ENCODE measurements around the gene LINC00237.

LINC00237 gene

GRCh38 chr20:21096321-21097043 lies 9.7 kb downstream of the LINC00237 start:
- peak; percentile 11 for DNase-seq

GRCh38 chr20:21092806-21093205 lies 13.4 kb downstream of the LINC00237 start:
- no peak for DNase-seq

GRCh38 chr20:21090721-21091120 lies 15.4 kb downstream of the LINC00237 start:
- DNase-seq = peak; percentile 30

- peak; percentile 41 for DNase-seq
Measured at GRCh38 chr20:21090111-21090618, 16.0 kb downstream of the LINC00237 start.

GRCh38 chr20:21089391-21089790 lies 16.8 kb downstream of the LINC00237 start:
- peak; percentile 48 for DNase-seq

GRCh38 chr20:21087862-21088540 lies 18.2 kb downstream of the LINC00237 start:
- no peak for DNase-seq

GRCh38 chr20:21083825-21084325 lies 22.3 kb downstream of the LINC00237 start:
- DNase-seq = peak; percentile 7

- DNase-seq = no peak
Measured at GRCh38 chr20:21082584-21082983, 23.6 kb downstream of the LINC00237 start.

GRCh38 chr20:21077809-21078345 lies 28.3 kb downstream of the LINC00237 start:
- no peak for DNase-seq

- no peak for DNase-seq
Measured at GRCh38 chr20:21076073-21076472, 30.1 kb downstream of the LINC00237 start.

- DNase-seq = no peak
Measured at GRCh38 chr20:21075471-21075870, 30.7 kb downstream of the LINC00237 start.

GRCh38 chr20:21074605-21075336 lies 31.4 kb downstream of the LINC00237 start:
- no peak for DNase-seq

GRCh38 chr20:21067255-21067654 lies 38.9 kb downstream of the LINC00237 start:
- no peak for DNase-seq

- no peak for DNase-seq
Measured at GRCh38 chr20:21064924-21065323, 41.2 kb downstream of the LINC00237 start.

GRCh38 chr20:21063276-21063675 lies 42.9 kb downstream of the LINC00237 start:
- DNase-seq = no peak

GRCh38 chr20:21053002-21053762 lies 53.0 kb downstream of the LINC00237 start:
- peak; percentile 25 for DNase-seq

GRCh38 chr20:21052686-21053001 lies 53.5 kb downstream of the LINC00237 start:
- no peak for DNase-seq

GRCh38 chr20:21052241-21052640 lies 53.9 kb downstream of the LINC00237 start:
- DNase-seq = no peak

- no peak for DNase-seq
Measured at GRCh38 chr20:21050710-21051109, 55.4 kb downstream of the LINC00237 start.

GRCh38 chr20:21049305-21049828 lies 56.8 kb downstream of the LINC00237 start:
- no peak for DNase-seq

- DNase-seq = peak; percentile 58
Measured at GRCh38 chr20:21048841-21049273, 57.3 kb downstream of the LINC00237 start.

GRCh38 chr20:21047981-21048380 lies 58.2 kb downstream of the LINC00237 start:
- no peak for DNase-seq

Measured in NCI-H69 (cell line).